PC-9 (cell line): ENCODE data around the gene FEN1.

Experiments used
- CTCF ChIP-seq: fragments of 200-600 bp; sonication (generic); conservative IDR thresholded peaks from 2 replicates; pipeline ENCODE4 v1.6.1; 2017; ENCODE audit warnings: mixed run types, antibody characterized with exemption, mild to moderate bottlenecking, moderate library complexity
- EZH2 ChIP-seq: fragments of 200-600 bp; sonication (generic); IDR thresholded peaks from 2 replicates; pipeline ENCODE4 v1.8.0; 2017; ENCODE audit warnings: antibody characterized with exemption, low read depth

DNA sequence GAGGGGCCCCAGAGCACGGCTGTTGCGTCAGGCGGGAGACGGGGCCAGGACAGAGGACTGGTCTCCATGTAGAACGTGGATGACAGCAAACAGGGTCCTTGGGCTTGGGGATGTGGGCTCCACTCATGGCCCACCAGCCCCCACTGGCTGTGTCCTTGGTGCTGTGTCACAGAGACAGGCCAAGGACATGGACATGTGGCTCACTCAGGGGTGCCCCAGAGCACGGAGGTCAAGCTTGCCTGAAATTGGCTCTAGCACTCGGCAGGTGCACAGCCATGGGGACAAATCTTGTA lies 49.8 kb downstream of the FEN1 start:
- TF ChIP-seq CTCF (no peak), EZH2 (no peak)
